ENCODE data around the gene CDKAL1. TPM values are rescaled to one million over a fixed set of nuclear protein-coding genes. Genes with fewer than 3 reads are reported as not detected.

CDKAL1 gene
- total and polyA plus RNA-seq, 2 experiments from 2014 or later: 12.2 to 13.7 TPM

DNA sequence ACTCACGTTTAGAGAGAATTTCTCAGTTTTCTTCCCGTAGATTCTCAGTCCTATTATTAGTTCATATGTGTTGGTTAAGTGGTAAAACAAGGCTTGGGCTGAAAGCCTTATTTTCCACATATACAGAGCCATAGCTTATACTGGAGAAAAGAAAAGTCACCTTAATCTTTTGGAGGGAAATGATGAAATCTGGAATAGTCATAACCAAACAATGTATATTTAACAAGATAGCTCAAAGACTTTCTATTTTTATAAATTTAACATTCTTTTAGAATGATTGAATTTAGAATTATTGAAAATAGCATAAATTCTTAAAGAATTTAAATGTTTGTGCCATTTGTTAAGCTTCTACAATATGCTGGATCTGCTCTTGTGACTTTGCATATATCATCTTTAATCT lies 85.8 kb downstream of the CDKAL1 start:
- H3K27me3 ChIP-seq: no peaks in the 10 kb centered on the region
- H3K4me1 ChIP-seq (ENCODE audit: low read depth): no peaks in the 10 kb centered on the region
- no peak overlapping the region for H3K27ac ChIP-seq
- peak in 1 of 2 donors; percentile 12 for DNase-seq (ENCODE audit: low read depth in 1 of 2, low spot score in 1 of 2)
- H3K4me3 ChIP-seq: no peak overlapping the region
- TF ChIP-seq, protein P1, sequence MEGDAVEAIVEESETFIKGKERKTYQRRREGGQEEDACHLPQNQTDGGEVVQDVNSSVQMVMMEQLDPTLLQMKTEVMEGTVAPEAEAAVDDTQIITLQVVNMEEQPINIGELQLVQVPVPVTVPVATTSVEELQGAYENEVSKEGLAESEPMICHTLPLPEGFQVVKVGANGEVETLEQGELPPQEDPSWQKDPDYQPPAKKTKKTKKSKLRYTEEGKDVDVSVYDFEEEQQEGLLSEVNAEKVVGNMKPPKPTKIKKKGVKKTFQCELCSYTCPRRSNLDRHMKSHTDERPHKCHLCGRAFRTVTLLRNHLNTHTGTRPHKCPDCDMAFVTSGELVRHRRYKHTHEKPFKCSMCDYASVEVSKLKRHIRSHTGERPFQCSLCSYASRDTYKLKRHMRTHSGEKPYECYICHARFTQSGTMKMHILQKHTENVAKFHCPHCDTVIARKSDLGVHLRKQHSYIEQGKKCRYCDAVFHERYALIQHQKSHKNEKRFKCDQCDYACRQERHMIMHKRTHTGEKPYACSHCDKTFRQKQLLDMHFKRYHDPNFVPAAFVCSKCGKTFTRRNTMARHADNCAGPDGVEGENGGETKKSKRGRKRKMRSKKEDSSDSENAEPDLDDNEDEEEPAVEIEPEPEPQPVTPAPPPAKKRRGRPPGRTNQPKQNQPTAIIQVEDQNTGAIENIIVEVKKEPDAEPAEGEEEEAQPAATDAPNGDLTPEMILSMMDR (IDR thresholded peaks at IDR 0.05; ENCODE audit: low read depth, low read length): no peak
- no peaks in the 10 kb centered on the region for H3K9me3 ChIP-seq (ENCODE audit: low read depth)
- H3K36me3 ChIP-seq: no peaks in the 10 kb centered on the region

- H3K4me3 ChIP-seq: no peak overlapping the region
- TF ChIP-seq, protein P1 (IDR thresholded peaks at IDR 0.05; ENCODE audit: low read depth, low read length): no peak
- no peaks in the 10 kb centered on the region for H3K36me3 ChIP-seq
- H3K27me3 ChIP-seq: no peaks in the 10 kb centered on the region
- no peaks in the 10 kb centered on the region for H3K4me1 ChIP-seq (ENCODE audit: low read depth)
- no peak overlapping the region for H3K27ac ChIP-seq
- H3K9me3 ChIP-seq (ENCODE audit: low read depth): no peaks in the 10 kb centered on the region
- no peak for DNase-seq (ENCODE audit: low read depth in 1 of 2, low spot score in 1 of 2)
These were observed 89.5 kb downstream of the CDKAL1 start for GRCh38 chr6:20623761-20624160.

DNA sequence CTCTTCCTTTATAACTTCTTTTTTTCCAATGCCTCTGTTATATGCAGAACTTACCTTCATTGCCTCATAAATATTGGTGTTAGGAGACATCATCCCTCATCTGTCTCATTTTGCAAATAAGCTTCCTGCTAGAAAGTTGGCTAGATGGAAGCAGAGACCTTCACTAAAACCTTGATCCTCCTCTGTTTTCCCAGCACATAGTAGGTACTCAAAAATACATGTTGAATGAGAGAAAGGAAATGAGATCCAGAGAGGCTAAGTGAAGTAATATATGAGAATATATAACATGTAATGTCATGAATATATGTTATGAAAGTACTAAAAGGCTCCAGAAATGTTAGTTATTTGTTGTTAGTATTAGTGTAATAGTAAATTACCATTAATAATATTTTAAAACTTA lies 91.9 kb downstream of the CDKAL1 start:
- H3K4me3 ChIP-seq: no peak overlapping the region
- no peak overlapping the region for H3K27ac ChIP-seq
- no peaks in the 10 kb centered on the region for H3K36me3 ChIP-seq
- DNase-seq (ENCODE audit: low read depth in 1 of 2, low spot score in 1 of 2): no peak
- no peaks in the 10 kb centered on the region for H3K9me3 ChIP-seq (ENCODE audit: low read depth)
- H3K27me3 ChIP-seq: no peaks in the 10 kb centered on the region
- H3K4me1 ChIP-seq (ENCODE audit: low read depth): peaks cover 9% of the 10 kb centered on the region
- TF ChIP-seq, protein P1 (IDR thresholded peaks at IDR 0.05; ENCODE audit: low read depth, low read length): no peak

DNA sequence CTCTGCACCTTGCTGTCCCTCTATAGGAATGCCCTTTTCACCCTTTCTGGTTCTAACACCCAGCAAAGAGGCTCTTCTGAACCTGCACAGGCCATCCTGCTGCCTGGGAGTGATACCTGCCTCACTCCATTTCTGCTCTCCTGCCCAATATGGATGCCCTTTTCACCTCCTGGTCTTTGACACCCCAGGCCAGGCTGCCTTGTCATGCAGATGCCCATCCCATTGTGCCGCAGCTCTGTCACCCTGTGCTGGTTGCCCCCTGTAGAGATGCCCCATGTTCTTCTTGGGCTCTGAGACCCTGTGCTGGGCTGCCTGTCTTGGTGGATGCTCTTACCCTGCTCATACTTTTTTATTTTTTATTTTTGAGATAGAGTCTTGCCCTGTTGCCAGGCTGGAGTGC lies 95.3 kb downstream of the CDKAL1 start:
- no peak for DNase-seq (ENCODE audit: low read depth in 1 of 2, low spot score in 1 of 2)
- no peaks in the 10 kb centered on the region for H3K36me3 ChIP-seq

DNA sequence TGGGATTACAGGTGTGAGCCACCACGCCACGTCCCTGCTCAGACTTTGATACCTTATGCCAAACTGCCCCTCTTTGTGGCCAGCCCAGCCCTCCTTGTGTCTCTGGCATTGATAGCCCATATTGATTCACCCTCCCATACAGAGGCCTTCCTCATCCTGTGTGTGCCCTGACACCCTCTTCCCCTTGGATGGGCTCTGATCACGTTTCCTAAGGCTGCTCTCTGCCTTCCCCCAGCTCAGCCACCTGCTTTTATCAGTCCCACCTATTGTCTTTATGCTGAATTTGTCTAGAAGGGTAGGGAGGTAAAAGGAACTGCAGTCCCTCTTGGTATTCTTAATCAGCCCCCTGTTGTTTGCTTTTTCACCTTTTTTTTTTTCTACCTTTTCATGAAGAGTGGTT lies 95.9 kb downstream of the CDKAL1 start:
- no peak for DNase-seq (ENCODE audit: low read depth in 1 of 2, low spot score in 1 of 2)
- Histone ChIP-seq H3K27me3 (no peaks in the 10 kb centered on the region), H3K4me3 (no peak overlapping the region), H3K4me1 (ENCODE audit: low read depth) (peaks cover 15% of the 10 kb centered on the region), H3K27ac (no peak overlapping the region), H3K36me3 (no peaks in the 10 kb centered on the region), H3K9me3 (ENCODE audit: low read depth) (no peaks in the 10 kb centered on the region)
- TF ChIP-seq, protein P1 (IDR thresholded peaks at IDR 0.05; ENCODE audit: low read depth, low read length): no peak

More for the DNA sequence above, 95.3 kb downstream of the CDKAL1 start:
- Histone ChIP-seq H3K27ac (no peak overlapping the region), H3K4me1 (ENCODE audit: low read depth) (peaks cover 15% of the 10 kb centered on the region), H3K27me3 (no peaks in the 10 kb centered on the region), H3K9me3 (ENCODE audit: low read depth) (no peaks in the 10 kb centered on the region), H3K4me3 (no peak overlapping the region)
- TF ChIP-seq, protein P1 (IDR thresholded peaks at IDR 0.05; ENCODE audit: low read depth, low read length): no peak

Measured in cardiac muscle cell (in vitro differentiated cells and primary cell).